Stimulated activated CD8-positive, alpha-beta memory T cell treated with anti-CD3 and anti-CD28 coated beads, Interleukin-15, amount 100 ng/mL, for 4 hours (primary cell): Measurements from ENCODE around the gene BLOC1S1.
"Not testable (repeated sequence)": the region's sequence is repeated elsewhere in the genome, so short reads cannot be mapped to it uniquely, and the experiment has no call there.

Source experiments
- DNase-seq, 2 donors: peaks; one replicate each; pipeline ENCODE4 v3.0.0-alpha.2; 2020; ENCODE audit warnings: low read depth in 2 of 2

The BLOC1S1 gene

GRCh38 chr12:55744340-55745030 is 28.6 kb downstream of the BLOC1S1 start:
- no peak for DNase-seq

GRCh38 chr12:55745361-55746173 is 29.7 kb downstream of the BLOC1S1 start:
- no peak for DNase-seq

- DNase-seq: no peak
Observed at GRCh38 chr12:55746174-55746912, 30.5 kb downstream of the BLOC1S1 start.

DNA sequence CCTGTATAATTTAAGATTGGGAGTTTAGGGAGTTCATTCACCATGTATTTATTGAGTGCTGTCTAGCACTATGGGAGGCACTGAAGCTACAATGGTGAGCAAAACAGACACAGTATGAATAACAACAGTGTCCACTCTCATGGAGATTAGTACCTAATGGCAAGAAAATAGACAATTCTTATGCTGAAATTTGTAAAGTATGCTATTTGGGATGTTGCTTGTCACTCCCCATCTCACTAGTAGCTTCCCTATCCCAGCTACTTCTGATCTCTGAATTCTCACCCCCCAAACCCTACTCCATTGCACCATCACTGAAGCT is 31.0 kb downstream of the BLOC1S1 start:
- no peak for DNase-seq

GRCh38 chr12:55748230-55748993 is 32.6 kb downstream of the BLOC1S1 start:
- no peak for DNase-seq

DNA sequence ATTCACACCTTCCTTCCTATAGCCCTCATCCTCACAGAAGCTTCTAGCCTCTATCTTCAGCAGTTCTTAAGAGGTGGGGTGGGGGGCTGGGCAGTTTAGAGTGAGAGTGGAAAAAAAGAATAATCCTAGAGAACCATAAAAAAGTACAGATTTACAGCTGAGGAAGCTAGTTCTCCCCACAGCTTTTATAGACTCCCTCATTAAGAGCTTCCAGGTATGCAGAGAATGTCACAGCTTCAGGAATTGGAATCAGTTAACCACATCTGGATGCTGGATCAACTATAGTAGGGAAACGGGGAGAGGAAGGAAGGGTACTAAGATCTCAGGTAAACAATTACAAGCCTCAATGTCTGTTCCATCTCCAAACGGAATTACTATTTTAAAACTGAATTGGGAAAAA is 39.4 kb downstream of the BLOC1S1 start:
- no peak for DNase-seq

DNA sequence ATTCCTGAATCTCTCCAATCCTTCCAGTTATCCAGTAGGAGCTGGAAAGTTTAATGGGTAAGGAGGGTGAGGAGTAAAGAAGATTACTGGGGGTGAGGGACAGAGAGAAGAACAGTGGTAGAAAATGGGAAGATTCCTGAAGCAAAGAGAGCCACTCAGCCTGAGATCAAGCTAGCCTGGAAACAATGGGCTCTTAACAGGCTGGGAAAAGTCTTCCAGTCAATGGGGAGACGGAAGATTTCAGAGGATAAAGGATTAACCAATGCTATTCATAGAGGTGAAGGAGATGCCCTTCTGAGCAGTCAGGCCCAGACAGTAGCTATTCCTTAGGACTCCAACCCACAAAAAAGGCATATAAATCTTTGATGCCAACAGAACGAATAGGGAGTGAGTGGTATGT is 41.9 kb downstream of the BLOC1S1 start:
- DNase-seq: no peak

DNA sequence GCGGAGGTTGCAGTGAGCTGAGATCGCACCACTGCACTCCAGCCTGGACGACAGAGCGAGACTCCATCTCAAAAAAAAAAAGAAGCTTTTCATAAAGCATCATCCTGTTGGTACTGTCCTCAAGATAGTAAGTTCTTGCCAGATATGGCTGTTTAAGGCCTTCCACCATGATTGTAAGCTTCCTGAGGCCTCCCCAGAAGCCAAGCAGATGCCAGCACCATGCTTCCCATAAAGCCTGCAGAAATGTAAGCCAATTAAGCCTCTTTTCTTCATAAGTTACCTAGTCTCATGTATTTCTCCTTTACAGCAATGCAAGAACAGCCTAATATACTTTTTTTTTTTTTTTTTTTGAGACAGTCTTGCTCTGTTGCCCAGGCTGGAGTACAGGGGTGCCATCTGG is 42.7 kb downstream of the BLOC1S1 start:
- not testable (repeated sequence) for DNase-seq

DNA sequence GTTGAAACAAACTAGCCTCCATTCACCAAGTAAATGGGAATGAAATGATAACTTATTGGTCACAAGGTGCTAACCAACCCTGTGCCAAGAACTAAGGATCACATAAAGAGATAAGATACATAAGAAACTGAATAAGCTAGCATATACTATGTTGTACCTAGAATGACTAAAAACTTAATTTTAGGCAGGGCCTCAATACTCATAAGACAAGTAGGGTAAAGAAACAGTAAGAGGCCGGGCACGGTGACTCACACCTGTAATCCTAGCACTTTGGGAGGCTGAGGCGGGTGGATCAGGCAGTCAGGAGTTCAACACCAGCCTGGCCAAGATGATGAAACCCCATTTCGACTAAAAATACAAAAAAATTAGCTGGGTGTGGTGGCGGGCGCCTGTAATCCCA is 44.8 kb downstream of the BLOC1S1 start:
- DNase-seq: no peak

DNA sequence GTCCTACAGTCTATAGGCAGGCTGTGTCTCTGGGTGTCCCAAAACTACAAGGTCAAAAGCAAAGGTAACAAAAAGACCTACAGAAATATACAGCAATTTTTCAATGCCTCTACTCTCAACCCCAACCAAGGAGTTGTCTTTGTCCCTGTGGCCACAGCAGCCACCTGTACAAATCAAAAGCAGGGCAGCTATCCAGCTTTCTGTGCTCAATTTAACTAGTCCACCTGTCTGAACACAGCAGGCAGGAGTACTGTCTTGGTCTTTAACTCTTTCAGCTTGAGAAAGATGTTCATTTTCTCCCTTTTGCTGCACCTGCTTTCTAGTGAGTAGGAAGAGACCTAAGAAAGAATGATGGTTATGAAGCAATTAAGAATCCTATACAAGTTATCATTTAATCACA is 46.8 kb downstream of the BLOC1S1 start:
- DNase-seq: no peak

DNA sequence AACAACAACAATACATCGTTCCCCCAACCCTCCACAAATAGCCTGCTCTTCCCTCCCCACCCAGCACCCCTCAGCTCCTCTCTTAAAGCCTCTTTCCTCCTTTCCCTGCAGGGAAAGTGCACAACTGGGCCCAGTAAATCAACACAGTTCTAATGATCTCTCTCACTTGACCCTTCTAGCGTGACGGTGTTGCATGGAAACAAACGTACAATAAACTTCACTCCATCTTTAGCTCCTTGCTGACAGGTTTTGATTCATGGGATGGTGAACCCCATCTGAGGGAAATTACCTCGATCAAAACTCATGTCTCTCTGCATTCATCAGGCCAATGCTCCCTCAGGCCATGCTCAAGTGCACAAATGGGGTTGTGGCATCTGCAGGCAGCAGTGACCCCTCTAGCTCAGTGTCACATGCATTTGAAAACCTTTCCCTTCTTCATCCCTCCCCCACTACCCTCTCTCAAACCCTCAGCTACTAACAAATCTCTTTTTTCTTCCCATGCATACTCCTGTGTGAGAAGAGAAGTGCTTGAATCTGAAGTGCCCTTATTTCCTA is 50.0 kb downstream of the BLOC1S1 start:
- no peak for DNase-seq

DNA sequence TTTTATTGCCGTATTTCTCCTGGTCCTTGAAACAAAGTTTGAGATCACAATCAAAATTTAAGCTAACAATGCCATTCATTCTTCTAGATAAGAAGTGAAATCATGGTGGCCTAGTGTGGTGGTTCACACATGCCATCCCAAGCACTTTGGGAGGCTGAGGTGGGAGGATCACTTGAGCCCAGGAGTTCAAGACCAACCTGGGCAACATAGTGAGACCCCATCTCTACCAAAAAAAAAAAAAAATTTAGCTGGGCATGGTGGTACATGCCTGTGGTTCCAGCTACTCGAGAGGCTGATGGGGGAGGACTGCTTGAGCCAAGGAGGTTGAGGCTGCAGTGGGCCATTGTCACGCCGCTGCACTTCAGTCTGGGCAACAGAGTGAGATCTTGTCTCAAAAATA is 51.3 kb downstream of the BLOC1S1 start:
- DNase-seq: no peak
